ENCODE measurements around the gene ESX1.

ESX1 gene

DNA sequence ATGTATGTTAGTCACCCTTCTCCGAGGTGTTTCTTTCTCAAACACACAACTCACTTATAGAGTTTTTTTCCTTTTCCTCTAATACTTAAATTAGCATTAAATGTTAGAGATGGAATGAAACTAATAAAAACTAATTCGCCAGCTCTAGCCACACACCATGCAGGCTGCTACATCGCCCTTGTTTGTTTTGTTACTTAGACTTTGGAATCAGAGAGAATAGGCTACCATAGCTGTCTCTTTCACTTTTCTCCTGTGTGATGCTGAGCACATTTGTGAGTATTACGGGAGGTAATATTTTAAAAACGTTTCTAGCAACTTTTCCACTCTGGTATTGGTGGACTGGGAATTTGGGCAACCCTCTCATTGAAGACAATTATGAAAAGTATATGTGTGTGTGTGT, 43.5 kb downstream of the ESX1 start:
- no peak for TF ChIP-seq CTCF (IDR thresholded peaks at IDR 0.05; ENCODE audit: borderline replicate concordance, insufficient read depth, low read depth, low read length)
- H3K4me3 ChIP-seq (ENCODE audit: low read depth, low read length): no peak overlapping the region

DNA sequence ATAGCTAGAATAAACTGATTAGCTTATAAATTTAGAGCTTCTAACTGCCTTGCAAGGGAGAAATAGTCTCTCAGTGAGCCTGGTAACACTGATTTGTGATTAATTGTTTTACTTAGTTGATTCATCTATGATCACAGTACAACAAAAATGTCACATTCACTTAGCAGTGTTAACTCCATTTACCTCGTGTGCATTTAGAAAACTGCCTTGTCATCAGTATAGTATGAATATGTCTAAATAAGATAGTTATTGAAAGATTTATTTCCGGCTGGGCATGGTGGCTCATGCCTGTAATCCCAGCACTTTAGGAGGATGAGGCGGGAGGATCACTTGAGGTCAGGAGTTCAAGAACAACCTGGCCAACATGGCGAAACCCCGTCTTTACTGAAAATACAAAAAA, 49.2 kb downstream of the ESX1 start:
- TF ChIP-seq CTCF (IDR thresholded peaks at IDR 0.05; ENCODE audit: borderline replicate concordance, insufficient read depth, low read depth, low read length): no peak
- H3K4me3 ChIP-seq (ENCODE audit: low read depth, low read length): no peak overlapping the region

Data from GM12875 (cell line).